22Rv1 (cell line): ENCODE measurements around the gene PIK3C2B.

Experiments
- CTCF ChIP-seq: fragments of 450-650 bp; IDR thresholded peaks from 2 replicates; pipeline ENCODE4 v1.5.1; 2017; ENCODE audit warnings: mild to moderate bottlenecking
- ZFX ChIP-seq: fragments of 450-650 bp; IDR thresholded peaks from 2 replicates; pipeline ENCODE4 v1.6.1; 2017; ENCODE audit warnings: antibody characterized with exemption, borderline replicate concordance

DNA sequence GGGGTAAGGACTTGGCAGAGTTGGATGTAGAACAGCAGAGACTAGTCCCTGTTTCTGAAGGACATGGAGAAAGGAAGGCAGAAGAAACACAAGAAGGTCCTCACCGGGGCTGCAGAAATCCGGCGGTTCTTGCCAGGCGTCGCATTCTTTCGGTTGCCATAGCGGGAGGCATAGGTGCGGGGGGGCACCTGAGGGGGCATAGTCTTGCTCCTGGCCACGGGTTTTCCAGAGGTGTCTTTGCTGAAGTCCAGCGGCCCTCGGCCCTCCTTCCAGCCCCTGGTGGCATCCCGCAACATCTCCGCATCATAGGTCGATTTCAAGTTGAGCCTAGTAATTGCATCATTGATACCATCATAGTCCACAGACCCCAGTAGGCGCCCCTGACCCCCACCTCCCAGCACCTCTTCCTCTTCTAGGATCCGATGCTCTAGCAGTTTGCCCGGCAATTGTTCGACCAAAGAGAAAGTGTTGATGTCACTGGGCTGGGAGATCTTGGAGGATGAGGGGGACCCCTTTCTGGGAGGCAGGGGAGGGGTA lies 25.8 kb downstream of the PIK3C2B start:
- no peak for TF ChIP-seq CTCF
- no peak for TF ChIP-seq ZFX
